ENCODE results near the gene MICALL1.
"Not testable (repeated sequence)": the region's sequence is repeated elsewhere in the genome, so short reads cannot be mapped to it uniquely, and the experiment has no call there.

The MICALL1 gene

DNA sequence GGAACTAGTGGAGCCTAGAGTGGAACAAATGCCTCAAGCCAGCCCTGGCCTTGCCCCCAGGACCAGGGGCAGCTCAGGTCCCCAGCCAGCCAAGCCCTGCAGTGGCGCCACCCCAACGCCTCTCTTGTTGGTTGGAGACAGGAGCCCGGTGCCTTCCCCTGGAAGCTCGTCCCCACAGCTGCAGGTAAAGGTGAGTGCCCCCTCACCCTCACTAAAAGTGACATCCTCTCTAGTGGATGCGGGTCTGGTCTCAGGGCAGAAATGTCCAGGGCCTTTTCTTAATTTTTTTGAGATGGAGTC lies 21.5 kb downstream of the MICALL1 start:
- DNase-seq (ENCODE audit: low spot score) = no peak

- no peak for DNase-seq (ENCODE audit: low spot score)
Measured at GRCh38 chr22:37929390-37929789, 23.3 kb downstream of the MICALL1 start.

DNA sequence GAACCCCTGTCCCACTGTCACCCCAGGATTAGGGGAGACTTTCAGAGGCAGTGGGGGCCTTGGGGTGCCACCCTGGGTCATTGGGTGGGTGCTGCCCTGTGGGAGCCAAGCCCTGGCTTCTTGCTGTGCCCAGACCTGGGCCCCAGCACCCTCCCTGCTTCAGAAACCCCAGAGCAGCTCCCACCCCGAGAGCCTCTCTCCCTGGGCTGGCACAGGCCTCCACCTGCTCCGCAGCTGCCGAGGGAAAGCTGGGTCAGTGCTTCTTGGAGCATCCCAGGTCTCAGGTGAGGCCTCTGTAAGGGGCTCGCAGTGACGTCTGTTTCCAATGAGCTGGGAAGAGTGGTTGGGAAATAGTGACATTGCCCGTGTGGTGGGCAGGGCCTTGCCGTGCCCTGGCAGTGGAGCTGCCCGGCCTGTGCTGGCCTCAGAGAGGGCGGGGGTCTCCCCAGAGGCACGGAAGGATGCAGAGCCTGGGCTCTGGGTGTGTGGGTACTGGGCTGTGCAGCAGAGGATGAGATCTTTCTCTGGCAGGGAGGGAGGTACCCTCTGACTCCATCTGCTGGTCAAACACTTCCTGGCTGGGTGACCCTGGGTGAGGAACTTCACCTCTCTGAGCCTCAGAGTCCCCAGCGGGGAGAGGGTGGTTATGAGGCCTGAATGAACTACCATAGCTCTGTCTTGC lies 24.3 kb downstream of the MICALL1 start:
- DNase-seq (ENCODE audit: low spot score) = peak; percentile 69

DNA sequence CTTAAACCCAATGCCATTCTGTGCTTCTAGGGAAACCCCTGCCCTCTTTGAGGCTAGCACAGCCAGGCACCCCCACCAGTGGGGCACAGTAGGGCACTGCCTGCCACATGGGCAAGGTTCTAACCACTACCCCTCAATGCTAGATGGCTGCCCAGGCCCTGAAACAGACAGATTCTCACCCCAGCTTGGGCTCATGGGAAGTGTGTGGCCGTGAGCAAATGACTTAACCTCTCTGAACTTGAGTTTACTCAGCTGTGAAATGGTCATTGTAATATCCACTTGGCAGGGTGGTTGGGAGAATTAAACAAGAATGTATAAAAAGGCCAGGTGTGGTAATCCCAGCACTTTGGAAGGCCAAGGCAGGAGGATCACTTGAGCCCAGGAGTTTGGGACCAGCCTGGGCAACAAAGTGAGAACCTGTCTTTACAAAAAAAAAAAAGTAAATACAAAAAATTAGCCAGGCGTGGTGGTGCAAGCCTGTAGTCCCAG lies 24.9 kb downstream of the MICALL1 start:
- no peak for DNase-seq (ENCODE audit: low spot score)

GRCh38 chr22:37931893-37932389 lies 25.8 kb downstream of the MICALL1 start:
- no peak for DNase-seq (ENCODE audit: low spot score)

GRCh38 chr22:37932401-37932800 lies 26.3 kb downstream of the MICALL1 start:
- no peak for DNase-seq (ENCODE audit: low spot score)

GRCh38 chr22:37932821-37933578 lies 26.9 kb downstream of the MICALL1 start:
- no peak for DNase-seq (ENCODE audit: low spot score)

DNA sequence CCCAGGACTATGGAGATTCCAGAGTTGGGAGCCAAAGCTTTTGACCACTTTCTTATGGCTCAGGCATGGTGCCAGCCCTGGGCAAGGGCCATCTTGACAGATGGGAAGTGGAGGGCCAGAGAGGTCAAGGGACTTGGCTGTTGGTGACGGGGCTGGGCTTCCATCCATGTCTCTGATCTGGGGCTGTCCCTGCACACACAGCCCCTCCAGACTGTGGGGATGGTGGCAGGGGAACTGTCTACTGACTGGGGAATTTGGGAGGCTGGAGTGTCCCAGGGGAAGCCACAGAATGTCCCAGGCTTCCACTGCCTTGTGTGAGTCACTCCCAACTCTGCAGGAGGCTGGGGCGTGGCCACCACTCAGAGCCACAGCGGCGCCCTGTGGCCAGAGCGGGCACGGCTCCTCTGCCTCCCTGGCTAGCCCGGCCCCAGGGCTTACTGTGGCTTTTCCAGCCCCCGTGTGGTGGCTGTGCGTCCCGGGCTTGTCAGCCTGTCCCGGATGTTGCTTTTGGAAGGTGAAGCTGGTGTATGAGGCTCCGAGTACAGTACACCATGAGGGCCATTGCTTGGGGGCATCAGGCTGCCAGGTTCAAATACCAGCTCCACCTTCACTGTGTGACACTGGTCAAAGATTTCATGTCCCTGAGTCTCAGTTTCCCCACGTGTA lies 27.7 kb downstream of the MICALL1 start:
- DNase-seq (ENCODE audit: low spot score) = peak; percentile 98

GRCh38 chr22:37940698-37941376 lies 34.7 kb downstream of the MICALL1 start:
- peak; percentile 19 for DNase-seq (ENCODE audit: low spot score)

DNA sequence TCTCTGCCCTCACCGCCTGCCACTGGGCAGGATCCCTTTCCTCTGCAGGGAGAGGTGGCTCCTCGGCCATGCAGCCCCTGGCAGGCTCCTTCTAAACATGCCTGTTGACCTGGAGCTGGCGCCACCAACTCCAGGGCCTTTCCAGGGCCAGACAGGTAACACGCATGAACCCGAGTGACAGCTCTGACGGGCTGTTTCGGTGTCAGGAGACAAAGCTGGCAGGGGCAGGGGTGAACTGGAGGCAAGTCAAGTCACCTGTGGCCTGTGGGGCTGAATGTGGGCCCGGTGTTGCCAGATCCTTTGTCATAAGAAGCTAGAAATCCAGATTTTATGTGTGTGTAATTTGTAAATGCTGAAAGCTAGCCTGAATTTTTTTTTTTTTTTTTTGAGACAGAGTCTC lies 36.0 kb downstream of the MICALL1 start:
- DNase-seq (ENCODE audit: low spot score) = no peak

- no peak for DNase-seq (ENCODE audit: low spot score)
Measured at GRCh38 chr22:37943136-37943824, 37.2 kb downstream of the MICALL1 start.

DNA sequence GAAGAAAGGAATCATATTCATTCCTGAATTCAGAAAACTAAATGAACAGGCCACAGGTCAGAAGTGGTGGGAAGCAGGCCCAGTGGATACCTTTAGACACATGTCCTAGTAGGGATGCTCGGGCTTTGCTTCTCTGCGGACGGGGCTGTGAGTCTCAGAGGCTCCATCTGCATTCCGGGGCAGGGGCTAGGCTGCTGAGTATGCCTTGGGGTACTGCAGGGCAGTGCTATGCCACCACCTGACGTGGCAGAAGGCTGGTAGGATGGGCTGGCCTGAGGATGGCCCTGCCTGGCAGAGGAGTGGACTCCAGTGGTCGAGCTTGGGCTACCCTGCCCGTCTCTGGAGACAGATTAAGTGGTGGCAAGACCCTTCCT lies 37.7 kb downstream of the MICALL1 start:
- no peak for DNase-seq (ENCODE audit: low spot score)

DNA sequence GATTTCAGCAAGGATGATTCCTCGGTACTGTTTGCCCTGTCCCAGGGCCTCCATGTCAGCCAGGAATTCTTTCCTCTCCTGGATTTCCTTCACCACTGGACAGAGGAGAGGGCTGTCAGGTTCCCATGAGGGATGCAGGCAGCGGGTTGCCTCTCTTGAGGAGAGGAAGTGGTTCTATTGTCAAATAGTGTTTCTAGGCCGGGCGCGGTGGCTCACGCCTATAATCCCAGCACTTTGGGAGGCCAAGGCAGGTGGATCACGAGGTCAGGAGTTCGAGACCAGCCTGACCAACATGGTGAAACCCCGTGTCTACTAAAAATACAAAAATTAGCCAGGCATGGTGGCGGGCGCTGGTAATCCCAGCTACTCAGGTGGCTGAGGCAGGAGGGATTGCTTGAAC lies 38.3 kb downstream of the MICALL1 start:
- not testable (repeated sequence) for DNase-seq (ENCODE audit: low spot score)

GRCh38 chr22:37947142-37947795 lies 41.2 kb downstream of the MICALL1 start:
- not testable (repeated sequence) for DNase-seq (ENCODE audit: low spot score)

GRCh38 chr22:37951305-37951704 lies 45.2 kb downstream of the MICALL1 start:
- DNase-seq (ENCODE audit: low spot score) = peak; percentile 43

DNA sequence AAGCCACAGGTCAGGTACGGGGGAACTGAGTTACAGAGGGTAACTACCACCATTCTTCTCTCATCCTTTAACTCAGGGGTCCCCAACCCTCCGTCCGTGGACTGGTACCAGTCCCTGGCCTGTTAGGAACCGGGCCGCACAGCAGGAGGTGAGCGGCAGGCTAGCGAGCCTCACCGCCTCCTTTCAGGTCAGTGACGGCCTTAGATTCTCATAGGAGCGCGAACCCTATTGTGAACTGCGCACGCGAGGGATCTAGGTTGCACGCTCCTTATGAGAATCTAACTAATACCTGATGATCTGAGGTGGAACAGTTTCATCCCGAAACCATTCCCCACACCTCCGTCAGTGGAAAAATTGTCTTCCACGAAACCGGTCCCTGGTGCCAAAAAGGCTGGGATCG lies 46.5 kb downstream of the MICALL1 start:
- DNase-seq (ENCODE audit: low spot score) = not testable (repeated sequence)

GRCh38 chr22:37953062-37953436 lies 47.0 kb downstream of the MICALL1 start:
- DNase-seq (ENCODE audit: low spot score) = peak; percentile 22

- peak; percentile 98 for DNase-seq (ENCODE audit: low spot score)
Measured at GRCh38 chr22:37953437-37954179, 47.5 kb downstream of the MICALL1 start, which contains the start of the genes C22orf23 and POLR2F. Gene C22orf23 (minus strand): TSS chr22:37953601. CDS start chr22:37953149, 452 bp downstream. Gene POLR2F (plus strand): TSS chr22:37953699. CDS start chr22:37953788, 89 bp downstream.

DNA sequence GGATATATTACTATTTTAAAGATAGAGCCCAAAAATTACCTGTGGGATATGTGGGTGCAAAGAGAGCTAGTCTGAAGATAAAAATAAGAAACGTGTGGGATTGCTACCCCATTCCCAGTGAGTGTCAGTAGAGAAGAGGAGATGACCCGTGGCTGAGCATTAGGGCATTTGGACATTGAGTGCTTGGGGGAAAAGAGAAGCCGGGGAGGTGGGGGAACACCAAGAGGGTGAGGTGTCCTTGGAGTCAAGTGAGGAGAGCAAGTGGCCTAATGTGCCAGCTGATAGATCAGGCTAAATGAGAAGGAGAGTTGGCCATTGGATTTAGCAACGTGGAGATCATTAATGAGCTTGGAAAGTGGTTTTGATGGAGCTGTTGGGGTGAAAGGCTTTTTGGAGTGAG lies 48.6 kb downstream of the MICALL1 start:
- DNase-seq (ENCODE audit: low spot score) = no peak

DNA sequence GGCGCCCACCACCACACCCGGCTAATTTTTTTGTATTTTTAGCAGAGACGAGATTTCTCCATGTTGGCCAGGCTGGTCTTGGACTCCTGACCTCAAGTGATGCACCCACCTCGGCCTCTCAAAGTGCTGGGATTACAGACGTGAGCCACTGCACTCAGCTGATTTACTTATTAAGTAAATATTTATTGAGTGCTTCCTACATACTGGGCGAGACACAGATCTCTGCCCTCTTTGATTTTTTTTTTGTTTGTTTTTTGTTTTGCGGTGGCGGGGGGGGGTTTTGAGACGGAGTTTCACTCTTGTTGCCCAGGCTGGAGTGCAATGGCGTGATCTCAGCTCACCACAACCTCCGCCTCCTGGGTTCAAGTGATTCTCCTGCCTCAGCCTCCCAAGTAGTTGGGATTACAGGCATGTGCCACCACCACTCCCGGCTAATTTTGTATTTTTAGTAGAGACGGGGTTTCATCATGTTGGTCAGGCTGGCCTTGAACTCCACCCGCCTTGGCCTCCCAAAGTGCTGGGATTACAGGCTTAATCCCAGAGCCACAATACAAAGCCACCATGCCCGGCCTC lies 49.8 kb downstream of the MICALL1 start:
- not testable (repeated sequence) for DNase-seq (ENCODE audit: low spot score)
